A549 (cell line): ENCODE data around the gene SLC6A3. TPM values are rescaled to one million over a fixed set of nuclear protein-coding genes. Genes with fewer than 3 reads are reported as not detected.

Experiments used
- ATAC-seq, 2 experiments: fragments of 200-7000 bp in 1 of 2; fragments of >200 bp in 1 of 2; cut with Nextera tagmentation in 1 of 2; cut with Tn5 transposase in 1 of 2; 3 replicates each; pipeline versions ENCODE4 v1.8.0 to v1.9.1; 2018 to 2020; ENCODE audit warnings: mild to moderate bottlenecking in 1 of 2, moderate library complexity in 1 of 2
- CTCF ChIA-PET: fragments of 300-600 bp; sonication (Branson Sonifier 250); formaldehyde crosslinking; extraction: SDS; loops from one replicate; lab custom pipeline; 2021; ENCODE audit warnings: antibody characterized with exemption, inconsistent platforms; lab: Yijun Ruan, JAX
- POLR2A ChIA-PET: fragments of 350-600 bp; formaldehyde crosslinking; extraction: SDS; loops from one replicate; lab custom pipeline; 2021; ENCODE audit warnings: antibody characterized with exemption, inconsistent platforms; lab: Yijun Ruan, JAX
- DNase-seq, 2 experiments: peaks; one replicate each; pipeline versions ENCODE4 v3.0.0 to v3.0.0-alpha.2; 2011 to 2016; ENCODE audit warnings: low read depth in 1 of 2, low spot score in 1 of 2
- FAIRE-seq: peaks from 2 replicates; lab custom pipeline; 2011; peaks lifted over from hg19 to GRCh38; lab: Jason Lieb, UNC
- H3K27ac ChIP-seq, 2 experiments: fragments of >200 bp; sonication (Bioruptor Twin); formaldehyde crosslinking; 3 replicates each; pipeline ENCODE4 v1.5.1; 2016 to 2017
- H3K4me1 ChIP-seq: fragments of >200 bp; sonication (Bioruptor Twin); formaldehyde crosslinking; 3 replicates; pipeline ENCODE4 v1.6.1; 2016
- H3K4me2 ChIP-seq: fragments of >200 bp; sonication (Bioruptor Twin); formaldehyde crosslinking; 3 replicates; pipeline ENCODE4 v1.6.1; 2016
- H3K4me3 ChIP-seq: fragments of >200 bp; sonication (Bioruptor Twin); formaldehyde crosslinking; 3 replicates; pipeline ENCODE4 v1.5.1; 2016
- H3K9me3 ChIP-seq: fragments of >200 bp; sonication (Bioruptor Twin); formaldehyde crosslinking; 3 replicates; pipeline ENCODE4 v1.6.1; 2016
- BCL3 ChIP-seq: fragments of >200 bp; sonication (Bioruptor Twin); formaldehyde crosslinking; IDR thresholded peaks from 3 replicates; pipeline ENCODE4 v1.6.1; 2016
- CBX2 ChIP-seq: fragments of 200-600 bp; sonication (generic); IDR thresholded peaks from 2 replicates; pipeline ENCODE4 v1.6.1; 2016; ENCODE audit warnings: low read depth, mild to moderate bottlenecking, borderline replicate concordance
- CHD2 ChIP-seq: fragments of 150-350 bp; IDR thresholded peaks from 2 replicates; pipeline ENCODE4 v1.6.1; 2014; ENCODE audit warnings: low read length; ENCODE audit not compliant: partially characterized antibody
- CHD4 ChIP-seq: fragments of 200-600 bp; sonication (generic); IDR thresholded peaks from 2 replicates; pipeline ENCODE4 v1.6.1; 2016; ENCODE audit warnings: antibody characterized with exemption, mild to moderate bottlenecking, borderline replicate concordance
- EHF ChIP-seq: fragments of 250-450 bp; sonication (Bioruptor Pico); IDR thresholded peaks from 2 replicates; pipeline ENCODE4 v1.5.0; 2020; ENCODE audit warnings: mild to moderate bottlenecking
- FOSL2 ChIP-seq, 2 experiments: fragments of 450-650 bp in 1 of 2; fragments of >200 bp in 1 of 2; sonication (Bioruptor Twin) in 1 of 2; formaldehyde crosslinking; IDR thresholded peaks; 2 replicates each; pipeline versions ENCODE4 v1.5.0 to v1.6.1; 2016 to 2020; ENCODE audit warnings: mild to moderate bottlenecking in 1 of 2, moderate library complexity in 1 of 2
- FOXS1 ChIP-seq: fragments of 250-450 bp; sonication (Bioruptor Pico); IDR thresholded peaks from 2 replicates; pipeline ENCODE4 v1.5.0; 2020; ENCODE audit warnings: mild to moderate bottlenecking, moderate library complexity
- GATA3 ChIP-seq: IDR thresholded peaks from 2 replicates; pipeline ENCODE4 v1.6.1; 2012; ENCODE audit warnings: borderline replicate concordance
- HDAC2 ChIP-seq: fragments of 200-600 bp; sonication (generic); IDR thresholded peaks from 2 replicates; pipeline ENCODE4 v1.6.1; 2016
- JUN ChIP-seq, 2 experiments: fragments of >200 bp; sonication (Bioruptor Twin); formaldehyde crosslinking; IDR thresholded peaks; 2 replicates in 1 of 2; 3 replicates in 1 of 2; pipeline ENCODE4 v1.6.1; 2016 to 2017
- KDM1A ChIP-seq: fragments of 200-600 bp; sonication (generic); IDR thresholded peaks from 2 replicates; pipeline ENCODE4 v1.6.1; 2016; ENCODE audit warnings: low read depth, mild to moderate bottlenecking
- KDM5A ChIP-seq: fragments of 200-600 bp; sonication (generic); IDR thresholded peaks from 2 replicates; pipeline ENCODE4 v1.6.1; 2016; ENCODE audit warnings: antibody characterized with exemption, mild to moderate bottlenecking
- MAFK ChIP-seq: fragments of 450-650 bp; IDR thresholded peaks from 2 replicates; pipeline ENCODE4 v1.6.1; 2014; ENCODE audit not compliant: partially characterized antibody
- MAZ ChIP-seq: fragments of 150-350 bp; IDR thresholded peaks from 2 replicates; pipeline ENCODE4 v1.6.1; 2014; ENCODE audit warnings: antibody characterized with exemption, low read depth, low read length, borderline replicate concordance
- PHF8 ChIP-seq: fragments of 200-600 bp; sonication (generic); IDR thresholded peaks from 2 replicates; pipeline ENCODE4 v1.6.1; 2016; ENCODE audit warnings: low read depth, mild to moderate bottlenecking, antibody characterized with exemption, moderate library complexity, borderline replicate concordance
- POLR2A ChIP-seq: IDR thresholded peaks from 2 replicates; pipeline ENCODE4 v1.6.1; 2012; ENCODE audit warnings: mild to moderate bottlenecking, low read length
- RARB ChIP-seq: fragments of 250-450 bp; sonication (Bioruptor Pico); IDR thresholded peaks from 2 replicates; pipeline ENCODE4 v1.8.0; 2021; ENCODE audit warnings: mild to moderate bottlenecking, moderate library complexity
- RCOR1 ChIP-seq: fragments of 150-350 bp; IDR thresholded peaks from 2 replicates; pipeline ENCODE4 v1.6.1; 2014; ENCODE audit warnings: antibody characterized with exemption, low read length, low read depth
- RFX5 ChIP-seq: fragments of 450-650 bp; IDR thresholded peaks from 2 replicates; pipeline ENCODE4 v1.7.1; 2014; ENCODE audit warnings: antibody characterized with exemption, mild to moderate bottlenecking, moderate library complexity
- TP53 ChIP-seq: fragments of 250-450 bp; sonication (Bioruptor Pico); IDR thresholded peaks from 2 replicates; pipeline ENCODE4 v1.5.0; 2021; ENCODE audit warnings: mild to moderate bottlenecking, moderate library complexity
- USF2 ChIP-seq: fragments of 450-650 bp; IDR thresholded peaks from 2 replicates; pipeline ENCODE4 v1.6.1; 2014; ENCODE audit warnings: antibody characterized with exemption
- ZFP36 ChIP-seq: fragments of 450-650 bp; IDR thresholded peaks from 2 replicates; pipeline ENCODE4 v1.6.1; 2014; ENCODE audit warnings: borderline replicate concordance; ENCODE audit not compliant: partially characterized antibody
- ZNF302 ChIP-seq: fragments of 250-450 bp; sonication (Bioruptor Pico); IDR thresholded peaks from 2 replicates; pipeline ENCODE4 v1.9.0; 2021; ENCODE audit warnings: inconsistent platforms, mild to moderate bottlenecking, moderate library complexity
- WGBS: methylation state at CpG from one replicate; pipeline ENCODE4 v1.1.6; 2017; ENCODE audit errors: missing lambda C conversion rate; 5-methylcytosine and 5-hydroxymethylcytosine counted together
- polyA plus RNA-seq, 4 experiments: library from polyadenylated mRNA; depleted of rRNA in 3 of 4; stranded (reverse); fragments of >200 nt; fragmentation: RNase III in 1 of 4; extraction: RNeasy Plus Mini Kit Qiagen cat#74134 plus additional on column Dnase treatment in 1 of 4; gene quantifications; 2 replicates in 3 of 4; 3 replicates in 1 of 4; pipeline ENCODE4 v1.2.3, GENCODE V29; 2011 to 2017
- TF ChIP-seq, protein P1 (sequence below): IDR thresholded peaks from 2 replicates; pipeline ENCODE4 v1.6.1; 2012; ENCODE audit warnings: low read depth, borderline replicate concordance
- TF ChIP-seq, protein P2 (sequence below): IDR thresholded peaks from 2 replicates; pipeline ENCODE4 v1.6.1; 2012
- TF ChIP-seq, protein P3 (sequence below): fragments of >200 bp; sonication (Bioruptor Twin); formaldehyde crosslinking; IDR thresholded peaks from 3 replicates; pipeline ENCODE4 v1.5.1; 2016

SLC6A3 gene
- polyA plus RNA-seq, 2 of the 4 experiments (the other 2 are of a cell fraction): 0.05 to 0.06 TPM

DNA sequence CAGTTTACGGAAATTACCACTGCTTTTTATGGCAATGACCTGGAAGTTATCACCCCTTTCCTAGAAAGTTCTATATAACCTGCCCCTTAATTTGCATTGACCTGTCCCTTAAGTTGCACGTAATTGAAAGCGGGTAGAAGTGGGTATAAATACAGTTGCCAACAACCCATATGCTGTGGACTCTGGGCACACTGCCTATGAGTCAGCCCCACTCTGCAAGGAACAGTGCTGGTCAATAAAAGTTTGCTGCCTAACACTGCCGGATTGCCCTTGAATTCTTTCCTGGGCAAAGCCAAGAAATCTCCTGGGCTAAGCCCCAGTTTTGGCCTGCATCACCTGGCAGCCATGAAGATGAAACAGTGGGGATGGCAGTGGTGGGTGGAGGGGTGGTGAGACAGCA, 76.5 kb downstream of the SLC6A3 start (continued):
- no peak for TF ChIP-seq HDAC2

GRCh38 chr5:1368236-1368635, 77.0 kb downstream of the SLC6A3 start:
- ATAC-seq: no peak
- CTCF ChIA-PET: interaction anchor here (0.6 to 2.9 kb wide), 4 partner anchors 9 to 277 kb away, joined by 3 to 10 read pairs (median 3); no protein-coding TSS in a partner anchor
- H3K4me3 ChIP-seq: no peak overlapping the region
- FAIRE-seq: no peak
- TF ChIP-seq TP53 (CRISPR knock-in tag) (no peak), PHF8 (no peak), GATA3 (no peak), CHD4 (no peak), KDM1A (no peak), CHD2 (no peak)
- TF ChIP-seq, protein P1, sequence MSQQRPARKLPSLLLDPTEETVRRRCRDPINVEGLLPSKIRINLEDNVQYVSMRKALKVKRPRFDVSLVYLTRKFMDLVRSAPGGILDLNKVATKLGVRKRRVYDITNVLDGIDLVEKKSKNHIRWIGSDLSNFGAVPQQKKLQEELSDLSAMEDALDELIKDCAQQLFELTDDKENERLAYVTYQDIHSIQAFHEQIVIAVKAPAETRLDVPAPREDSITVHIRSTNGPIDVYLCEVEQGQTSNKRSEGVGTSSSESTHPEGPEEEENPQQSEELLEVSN: no peak
- H3K27ac ChIP-seq: no peak overlapping the region
- H3K4me1 ChIP-seq: no peaks in the 10 kb centered on the region
- whole genome bisulfite sequencing: 58% methylated on average over 6 of the region's 7 CpGs
- H3K4me2 ChIP-seq: no peak overlapping the region
- POLR2A ChIA-PET: no interaction called here
- no peaks in the 10 kb centered on the region for H3K9me3 ChIP-seq
- DNase-seq: no peak

- POLR2A ChIA-PET: no interaction called here
- FAIRE-seq: no peak
Observed at GRCh38 chr5:1367149-1367548, 78.1 kb downstream of the SLC6A3 start.

DNA sequence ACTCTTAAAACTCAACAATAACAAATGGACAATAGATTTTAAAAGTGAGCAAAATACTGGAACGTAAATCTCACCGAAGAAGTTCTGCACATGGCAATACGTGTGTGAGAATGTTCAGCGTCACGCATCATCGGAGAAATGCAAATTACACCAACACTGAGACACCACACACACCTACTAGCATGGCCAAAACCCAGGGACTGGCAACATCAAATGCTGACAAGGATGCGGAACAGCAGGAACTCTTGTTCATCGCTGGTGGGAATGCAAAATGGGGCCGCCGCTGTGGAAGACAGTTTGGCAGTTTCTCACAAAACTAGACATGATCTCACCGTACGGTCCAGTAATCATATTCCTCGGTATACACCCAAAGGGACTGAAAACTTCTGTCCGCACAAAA, 78.7 kb downstream of the SLC6A3 start:
- ATAC-seq (no peak), FAIRE-seq (no peak), DNase-seq (no peak)
- CTCF ChIA-PET: interaction anchor here (1.7 to 2.9 kb wide), 2 partner anchors 11 to 14 kb away, joined by 7 to 10 read pairs; no protein-coding TSS in a partner anchor
- Histone ChIP-seq H3K9me3 (no peaks in the 10 kb centered on the region), H3K4me1 (no peaks in the 10 kb centered on the region), H3K27ac (no peak overlapping the region), H3K4me2 (no peak overlapping the region), H3K4me3 (no peak overlapping the region)
- WGBS: 67% methylated on average over 14 of the region's 14 CpGs
- TF ChIP-seq ZFP36 (no peak), FOXS1 (CRISPR knock-in tag) (no peak), FOSL2 (IDR thresholded peaks at IDR 0.05) (no peak), FOSL2 (CRISPR knock-in tag; IDR thresholded peaks at IDR 0.05) (no peak), BCL3 (no peak), CBX2 (no peak), MAZ (no peak), RCOR1 (no peak), ZNF302 (no peak)
- TF ChIP-seq, protein P2, sequence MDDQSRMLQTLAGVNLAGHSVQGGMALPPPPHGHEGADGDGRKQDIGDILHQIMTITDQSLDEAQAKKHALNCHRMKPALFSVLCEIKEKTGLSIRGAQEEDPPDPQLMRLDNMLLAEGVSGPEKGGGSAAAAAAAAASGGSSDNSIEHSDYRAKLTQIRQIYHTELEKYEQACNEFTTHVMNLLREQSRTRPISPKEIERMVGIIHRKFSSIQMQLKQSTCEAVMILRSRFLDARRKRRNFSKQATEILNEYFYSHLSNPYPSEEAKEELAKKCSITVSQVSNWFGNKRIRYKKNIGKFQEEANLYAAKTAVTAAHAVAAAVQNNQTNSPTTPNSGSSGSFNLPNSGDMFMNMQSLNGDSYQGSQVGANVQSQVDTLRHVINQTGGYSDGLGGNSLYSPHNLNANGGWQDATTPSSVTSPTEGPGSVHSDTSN: no peak
- POLR2A ChIA-PET: no interaction called here

More at GRCh38 chr5:1367149-1367548, 78.1 kb downstream of the SLC6A3 start:
- TF ChIP-seq RFX5 (no peak), MAFK (no peak), JUN (IDR thresholded peaks at IDR 0.05) (no peak), EHF (no peak), HDAC2 (no peak), POLR2A (no peak), KDM5A (no peak), MAZ (no peak), RARB (CRISPR knock-in tag) (no peak), USF2 (no peak)
- TF ChIP-seq, protein P3, sequence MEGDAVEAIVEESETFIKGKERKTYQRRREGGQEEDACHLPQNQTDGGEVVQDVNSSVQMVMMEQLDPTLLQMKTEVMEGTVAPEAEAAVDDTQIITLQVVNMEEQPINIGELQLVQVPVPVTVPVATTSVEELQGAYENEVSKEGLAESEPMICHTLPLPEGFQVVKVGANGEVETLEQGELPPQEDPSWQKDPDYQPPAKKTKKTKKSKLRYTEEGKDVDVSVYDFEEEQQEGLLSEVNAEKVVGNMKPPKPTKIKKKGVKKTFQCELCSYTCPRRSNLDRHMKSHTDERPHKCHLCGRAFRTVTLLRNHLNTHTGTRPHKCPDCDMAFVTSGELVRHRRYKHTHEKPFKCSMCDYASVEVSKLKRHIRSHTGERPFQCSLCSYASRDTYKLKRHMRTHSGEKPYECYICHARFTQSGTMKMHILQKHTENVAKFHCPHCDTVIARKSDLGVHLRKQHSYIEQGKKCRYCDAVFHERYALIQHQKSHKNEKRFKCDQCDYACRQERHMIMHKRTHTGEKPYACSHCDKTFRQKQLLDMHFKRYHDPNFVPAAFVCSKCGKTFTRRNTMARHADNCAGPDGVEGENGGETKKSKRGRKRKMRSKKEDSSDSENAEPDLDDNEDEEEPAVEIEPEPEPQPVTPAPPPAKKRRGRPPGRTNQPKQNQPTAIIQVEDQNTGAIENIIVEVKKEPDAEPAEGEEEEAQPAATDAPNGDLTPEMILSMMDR: no peak
- Histone ChIP-seq H3K4me3 (no peak overlapping the region), H3K9me3 (no peaks in the 10 kb centered on the region), H3K4me1 (no peaks in the 10 kb centered on the region), H3K27ac (no peak overlapping the region), H3K4me2 (no peak overlapping the region)
- CTCF ChIA-PET: interaction anchor here (1.0 to 2.9 kb wide), 3 partner anchors 10 to 278 kb away, joined by 3 to 10 read pairs (median 7); no protein-coding TSS in a partner anchor
- DNase-seq: no peak
- 26% methylated on average over 7 of the region's 7 CpGs for WGBS
- no peak for ATAC-seq
